Measurements from ENCODE around the gene PLS3.

PLS3 gene

GRCh38 chrX:115573185-115573584 is 12.2 kb downstream of the PLS3 start:
- no peak for DNase-seq

GRCh38 chrX:115576676-115577075 is 15.7 kb downstream of the PLS3 start:
- no peak for DNase-seq

GRCh38 chrX:115579327-115579726 is 18.4 kb downstream of the PLS3 start:
- no peak for DNase-seq

GRCh38 chrX:115579786-115580294 is 18.9 kb downstream of the PLS3 start:
- no peak for DNase-seq

- no peak for DNase-seq
Measured at GRCh38 chrX:115581759-115582615, 21.0 kb downstream of the PLS3 start.

GRCh38 chrX:115582616-115583495 is 21.9 kb downstream of the PLS3 start:
- no peak for DNase-seq

GRCh38 chrX:115583496-115584004 is 22.6 kb downstream of the PLS3 start:
- no peak for DNase-seq

GRCh38 chrX:115584696-115585095 is 23.7 kb downstream of the PLS3 start:
- DNase-seq: no peak

- DNase-seq: no peak
Measured at GRCh38 chrX:115588179-115588578, 27.2 kb downstream of the PLS3 start.

- no peak for DNase-seq
Measured at GRCh38 chrX:115589419-115589818, 28.4 kb downstream of the PLS3 start.

- DNase-seq: no peak
Measured at GRCh38 chrX:115591420-115591819, 30.4 kb downstream of the PLS3 start.

GRCh38 chrX:115591856-115592842 is 31.2 kb downstream of the PLS3 start:
- no peak for DNase-seq

GRCh38 chrX:115592997-115593734 is 32.2 kb downstream of the PLS3 start:
- DNase-seq: no peak

- DNase-seq: no peak
Measured at GRCh38 chrX:115595049-115595448, 34.1 kb downstream of the PLS3 start.

- DNase-seq: no peak
Measured at GRCh38 chrX:115598556-115598955, 37.6 kb downstream of the PLS3 start.

GRCh38 chrX:115602308-115602707 is 41.3 kb downstream of the PLS3 start:
- DNase-seq: no peak

GRCh38 chrX:115602729-115603389 is 41.9 kb downstream of the PLS3 start:
- no peak for DNase-seq

- DNase-seq: no peak
Measured at GRCh38 chrX:115603534-115604074, 42.6 kb downstream of the PLS3 start.

- no peak for DNase-seq
Measured at GRCh38 chrX:115606861-115607260, 45.9 kb downstream of the PLS3 start.

GRCh38 chrX:115609621-115610020 is 48.6 kb downstream of the PLS3 start:
- no peak for DNase-seq
